GM18517 (cell line): Measurements from ENCODE around the gene PPP1R16B.
A peak's percentile ranks its signal among the peaks of the same experiment; 100 is the strongest.

Experiments used
- ATAC-seq: cut with Tn5 transposase; IDR thresholded peaks from one replicate; pipeline ENCODE4 v1.9.1; 2021; ENCODE audit warnings: mild to moderate bottlenecking, moderate library complexity; ENCODE audit not compliant: unreplicated experiment

Gene PPP1R16B

DNA sequence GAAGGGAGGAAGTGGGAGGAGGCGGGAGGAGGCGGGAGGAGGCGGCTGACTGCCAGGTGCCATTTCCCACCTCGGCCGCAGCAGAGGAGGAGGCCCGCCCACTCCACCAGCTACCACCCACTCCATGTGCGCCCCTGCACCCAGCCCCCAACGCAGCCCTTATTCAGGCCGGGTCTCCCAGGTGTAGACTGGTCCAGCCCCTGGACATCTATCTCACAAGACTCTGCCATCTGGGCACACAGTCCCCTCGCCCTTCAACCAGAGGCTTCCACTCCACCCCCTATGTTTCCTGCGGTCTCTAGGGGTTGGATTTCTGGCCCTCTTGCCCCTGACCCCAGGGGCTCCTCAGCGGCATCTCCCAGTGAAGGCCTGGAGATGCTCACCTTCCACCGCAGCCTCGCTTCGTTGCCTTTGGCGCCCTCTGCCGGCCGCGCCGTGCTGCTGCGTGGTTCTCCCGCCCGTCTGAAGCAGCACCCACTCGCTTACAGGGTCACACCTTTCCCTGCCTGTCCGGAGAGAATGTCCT is 88.1 kb downstream of the PPP1R16B start:
- ATAC-seq, result peak; percentile 42

DNA sequence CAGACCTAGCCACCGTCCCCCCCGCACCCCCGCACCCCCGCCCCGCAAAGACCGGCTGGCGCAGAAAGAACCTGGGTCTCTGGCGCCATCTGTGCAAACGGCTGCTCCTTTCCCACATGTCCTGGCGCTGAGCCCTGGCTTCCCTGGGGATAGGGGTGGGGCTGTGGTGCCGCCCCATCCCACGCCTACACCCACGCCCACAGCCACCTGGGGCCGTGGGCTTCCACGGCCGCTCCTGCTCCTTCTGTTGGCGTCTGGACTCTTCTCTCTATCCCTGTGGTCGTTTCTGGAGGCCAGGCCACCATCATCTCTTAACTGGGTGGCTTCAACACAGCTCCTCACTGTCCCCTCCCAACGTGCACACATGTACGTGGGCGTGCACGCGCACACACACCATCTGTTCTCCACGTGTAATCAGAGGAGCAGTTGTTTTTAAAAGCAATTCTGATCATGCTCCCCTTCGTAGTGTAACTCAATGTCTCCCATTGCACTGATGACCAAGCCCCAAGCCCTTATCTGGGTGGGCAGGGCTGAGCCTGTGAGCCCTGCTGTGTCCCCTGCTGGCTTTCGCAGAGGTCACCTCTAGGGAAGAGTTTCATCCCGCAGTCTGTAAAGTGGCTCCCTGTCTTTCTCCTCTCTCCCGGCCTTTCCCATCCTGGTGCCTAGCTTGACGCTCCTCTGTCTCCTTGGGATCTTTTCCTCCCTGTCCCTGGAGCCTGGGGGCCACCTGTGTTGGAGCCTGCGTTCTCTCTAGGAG is 88.8 kb downstream of the PPP1R16B start:
- no peak for ATAC-seq

DNA sequence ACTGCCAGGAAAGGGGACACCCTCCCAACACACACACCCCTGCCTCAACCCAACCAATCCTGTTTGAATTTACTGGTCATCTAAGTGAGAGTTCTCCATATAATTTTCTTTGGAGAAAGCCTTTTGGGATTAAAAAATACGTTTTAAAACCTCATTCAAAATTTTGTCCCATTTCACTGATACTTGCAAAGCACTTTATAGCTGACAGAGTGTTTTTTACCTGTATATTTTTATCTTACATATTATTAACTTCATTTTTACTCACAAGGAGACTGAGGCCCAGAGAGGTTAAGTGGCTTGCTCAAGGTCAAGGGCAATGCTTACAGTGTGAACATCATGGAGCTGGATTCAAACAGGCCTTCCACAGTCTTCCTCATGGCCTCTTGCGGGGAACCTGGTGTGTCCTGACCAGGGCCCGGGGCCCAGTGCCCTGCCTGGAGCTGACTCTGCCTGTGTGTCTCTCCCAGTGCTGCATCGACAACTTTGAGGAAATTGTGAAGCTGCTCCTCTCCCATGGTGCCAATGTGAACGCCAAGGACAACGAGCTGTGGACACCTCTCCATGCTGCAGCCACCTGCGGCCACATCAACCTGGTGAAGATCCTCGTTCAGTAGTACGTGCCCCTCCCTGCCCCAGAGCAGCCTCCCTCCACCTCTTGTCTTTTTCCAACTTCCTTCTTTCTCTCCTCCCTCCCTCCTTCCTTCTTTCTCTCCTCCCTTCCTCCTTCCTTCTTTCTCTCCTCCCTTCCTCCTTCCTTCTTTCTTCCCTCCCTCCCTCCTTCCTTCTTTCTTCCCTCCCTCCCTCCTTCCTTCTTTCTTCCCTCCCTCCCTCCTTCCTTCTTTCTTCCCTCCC is 89.8 kb downstream of the PPP1R16B start:
- ATAC-seq, result no peak

DNA sequence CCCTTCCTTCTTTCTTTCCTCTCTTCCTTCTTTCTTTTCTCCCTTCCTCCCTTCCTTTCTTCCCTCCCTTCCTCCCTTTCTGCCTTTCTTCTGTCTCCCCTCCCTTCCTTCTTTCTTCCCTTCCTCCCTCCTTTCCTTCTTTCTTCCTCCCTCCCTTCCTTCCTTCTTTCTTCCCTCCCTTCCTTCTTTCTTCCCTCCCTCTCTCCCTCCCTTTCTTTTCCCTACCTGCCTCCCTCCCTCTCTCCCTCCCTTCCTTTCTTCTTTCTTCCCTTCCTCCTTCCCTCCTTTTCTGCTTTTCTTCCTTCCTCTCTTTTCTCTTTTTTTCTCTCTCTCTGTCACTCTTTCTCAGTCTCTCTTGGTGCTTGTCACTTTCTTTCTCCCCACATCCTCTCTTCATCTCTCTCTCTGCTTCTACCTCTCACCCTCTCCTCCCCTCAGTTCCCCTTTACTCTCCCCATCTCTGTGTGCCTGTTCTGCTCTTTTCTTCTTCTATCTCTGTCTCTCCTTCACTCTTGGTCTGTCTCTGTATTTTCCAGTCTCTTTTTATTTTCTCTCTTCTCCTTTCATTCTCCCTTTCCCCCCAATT is 90.6 kb downstream of the PPP1R16B start:
- no peak for ATAC-seq

DNA sequence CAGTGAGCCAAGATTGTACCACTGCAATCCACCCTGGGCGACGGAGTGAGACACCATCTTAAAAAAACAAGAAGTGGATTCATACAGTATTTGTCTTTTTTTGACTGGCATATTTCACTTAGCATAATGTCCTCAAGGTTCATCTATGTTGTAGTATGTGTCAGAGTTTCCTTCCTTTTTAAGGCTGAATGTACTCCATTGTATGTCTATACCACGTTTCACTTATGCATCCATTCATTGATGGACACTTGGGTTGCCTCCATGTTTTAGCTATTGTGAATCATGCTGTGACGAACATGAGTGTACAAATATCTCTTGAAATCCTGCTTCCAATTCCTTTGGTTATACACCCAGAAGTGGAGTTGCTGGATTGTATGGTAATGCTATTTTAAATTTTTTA is 91.8 kb downstream of the PPP1R16B start:
- ATAC-seq, result no peak

DNA sequence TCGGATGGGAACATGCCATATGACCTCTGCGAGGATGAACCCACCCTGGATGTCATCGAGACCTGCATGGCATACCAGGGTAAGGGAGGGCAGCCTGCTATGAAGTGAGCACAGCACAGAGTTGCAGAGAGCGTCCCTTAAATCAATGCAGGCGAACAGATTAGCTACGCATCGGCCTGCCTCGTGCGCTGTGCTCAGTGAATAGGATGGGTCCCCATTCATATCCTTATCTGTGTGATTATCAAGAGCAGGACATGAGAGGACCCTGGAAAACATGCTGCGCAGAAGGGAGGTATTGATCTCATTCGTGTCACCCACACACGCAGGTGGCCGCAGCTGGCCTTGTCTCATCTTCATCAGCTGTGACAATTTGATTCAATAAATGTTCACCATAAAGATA is 95.1 kb downstream of the PPP1R16B start:
- ATAC-seq, result no peak

DNA sequence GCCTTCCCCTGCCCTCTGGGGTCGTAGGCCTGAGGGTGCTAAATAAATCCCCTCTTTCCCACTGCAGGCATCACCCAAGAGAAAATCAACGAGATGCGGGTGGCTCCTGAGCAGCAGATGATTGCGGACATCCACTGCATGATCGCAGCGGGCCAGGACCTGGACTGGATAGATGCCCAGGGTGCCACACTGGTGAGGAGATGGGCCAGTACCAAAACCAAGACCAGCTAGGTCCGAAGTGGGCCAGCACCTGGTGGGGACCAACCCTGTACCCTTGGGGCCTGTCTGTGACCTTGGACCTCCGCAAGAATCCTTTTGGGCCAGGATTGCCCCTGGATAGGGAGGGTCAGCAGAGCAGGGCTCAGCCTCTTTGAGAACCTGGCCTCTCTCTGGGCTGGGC is 97.1 kb downstream of the PPP1R16B start:
- no peak for ATAC-seq

DNA sequence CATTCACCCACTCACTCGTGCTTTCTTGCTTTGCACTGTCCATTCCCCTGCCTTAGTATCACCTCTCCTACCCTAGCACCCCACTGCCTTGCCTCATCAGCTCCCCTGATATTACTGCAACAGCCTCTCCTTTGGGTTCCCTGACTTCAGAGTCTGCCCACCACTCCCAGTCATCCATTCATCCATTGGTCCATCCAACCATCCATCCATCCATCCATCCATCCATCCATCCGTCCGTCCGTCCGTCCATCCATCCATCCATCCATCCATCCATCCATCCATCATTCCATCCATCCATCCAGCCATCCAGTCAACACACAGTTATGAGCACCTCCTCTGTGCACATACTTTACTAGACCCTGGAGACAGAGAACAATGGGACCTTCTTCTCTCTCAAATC is 97.8 kb downstream of the PPP1R16B start:
- no peak for ATAC-seq

DNA sequence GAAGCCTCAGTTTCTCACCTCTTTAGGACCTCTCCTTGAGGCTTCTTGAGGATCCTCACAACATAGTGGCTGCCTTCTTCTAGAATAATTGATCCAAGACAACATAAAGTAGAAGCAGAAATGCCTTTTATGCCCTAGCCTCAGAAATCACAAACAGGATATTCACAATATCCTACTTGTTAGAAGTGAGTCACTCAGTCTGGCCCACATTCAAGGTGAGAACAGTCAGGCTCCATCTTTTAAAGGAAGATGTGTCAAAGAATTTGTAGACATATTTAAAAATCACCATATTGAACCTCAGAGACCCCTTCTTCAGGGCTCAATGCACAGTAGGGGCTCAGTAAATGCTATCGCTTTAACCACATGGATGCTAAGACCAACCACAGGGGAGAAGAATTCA is 99.9 kb downstream of the PPP1R16B start:
- no peak for ATAC-seq

DNA sequence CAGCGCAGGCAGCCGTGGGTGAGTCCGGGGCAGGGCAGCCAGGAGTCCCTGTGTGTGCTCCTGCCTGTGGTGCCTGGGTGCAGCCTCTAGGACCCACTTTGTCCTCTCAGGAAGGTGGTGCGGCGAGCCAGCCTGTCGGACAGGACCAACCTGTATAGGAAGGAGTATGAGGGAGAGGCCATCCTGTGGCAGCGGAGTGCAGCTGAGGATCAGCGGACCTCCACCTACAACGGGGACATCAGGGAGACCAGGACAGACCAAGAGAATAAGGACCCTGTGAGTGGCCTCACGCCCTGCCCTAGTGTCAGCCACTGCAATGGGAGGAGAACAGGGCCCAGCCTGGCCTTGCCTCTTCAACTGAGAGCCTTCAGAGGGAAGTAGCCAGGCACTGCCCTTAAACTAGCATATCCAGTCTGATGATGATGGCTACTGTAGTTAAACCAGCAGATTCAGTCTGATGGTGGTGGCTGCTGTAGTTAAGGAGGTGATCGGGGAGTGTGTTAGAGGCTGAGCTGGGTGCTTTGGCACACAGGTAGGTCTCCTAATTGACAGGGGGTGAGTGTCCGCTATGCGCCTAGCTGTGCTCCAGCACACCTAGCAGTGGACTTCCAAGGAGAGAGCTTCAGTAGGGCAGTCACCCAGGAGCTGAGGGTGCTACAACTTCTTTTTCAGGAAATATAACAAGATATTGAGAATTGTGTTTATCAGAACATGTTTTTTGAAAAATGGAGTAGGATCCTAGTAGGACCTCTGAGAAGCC is 102.6 kb downstream of the PPP1R16B start:
- ATAC-seq, result no peak

DNA sequence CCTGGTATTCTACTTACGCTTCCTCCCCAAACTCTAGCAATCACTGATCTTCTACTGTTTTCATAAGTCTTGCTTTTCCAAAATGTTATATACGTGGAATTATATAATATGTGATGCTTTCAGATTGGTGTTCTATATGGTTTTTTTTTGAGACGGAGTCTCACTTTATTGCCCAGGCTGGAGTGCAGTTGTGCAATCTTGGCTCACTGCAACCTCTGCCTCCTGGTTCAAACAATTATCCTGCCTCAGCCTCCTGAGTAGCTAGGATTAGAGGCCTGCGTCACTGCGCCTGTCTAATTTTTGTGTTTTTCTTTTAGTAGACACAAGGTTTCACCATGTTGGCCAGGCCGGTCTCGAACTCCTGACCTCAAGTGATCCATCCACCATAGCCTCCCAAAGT is 109.9 kb downstream of the PPP1R16B start:
- ATAC-seq, result no peak

DNA sequence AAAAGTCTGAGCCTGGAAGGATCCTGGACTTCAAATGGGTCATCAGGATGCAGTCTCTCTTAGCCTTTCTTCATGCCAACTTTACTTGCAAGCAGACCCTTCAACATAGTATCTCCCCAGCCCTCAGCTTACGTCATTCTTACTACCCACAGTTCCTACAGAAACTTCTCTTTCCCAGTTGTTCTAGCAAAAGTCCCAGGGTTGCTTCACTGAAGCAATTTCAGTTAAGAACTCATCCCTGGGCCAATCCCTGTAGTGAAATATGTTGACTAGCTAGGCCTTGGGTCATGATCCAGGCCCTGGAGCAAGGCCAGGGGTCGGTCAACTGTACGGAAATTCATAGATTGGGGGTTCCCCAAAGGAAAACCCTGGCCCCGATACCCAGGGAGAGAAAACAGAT is 112.2 kb downstream of the PPP1R16B start:
- no peak for ATAC-seq

DNA sequence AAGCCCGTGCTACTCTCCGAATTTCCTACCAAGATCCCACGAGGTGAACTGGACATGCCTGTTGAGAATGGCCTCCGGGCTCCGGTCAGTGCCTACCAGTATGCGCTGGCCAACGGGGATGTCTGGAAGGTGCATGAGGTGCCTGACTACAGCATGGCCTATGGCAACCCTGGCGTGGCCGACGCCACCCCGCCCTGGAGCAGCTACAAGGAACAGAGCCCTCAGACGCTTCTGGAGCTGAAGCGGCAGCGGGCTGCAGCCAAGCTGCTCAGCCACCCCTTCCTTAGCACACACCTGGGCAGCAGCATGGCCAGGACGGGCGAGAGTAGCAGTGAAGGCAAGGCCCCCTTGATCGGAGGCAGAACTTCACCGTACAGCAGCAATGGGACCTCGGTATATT is 112.7 kb downstream of the PPP1R16B start:
- ATAC-seq, result no peak

DNA sequence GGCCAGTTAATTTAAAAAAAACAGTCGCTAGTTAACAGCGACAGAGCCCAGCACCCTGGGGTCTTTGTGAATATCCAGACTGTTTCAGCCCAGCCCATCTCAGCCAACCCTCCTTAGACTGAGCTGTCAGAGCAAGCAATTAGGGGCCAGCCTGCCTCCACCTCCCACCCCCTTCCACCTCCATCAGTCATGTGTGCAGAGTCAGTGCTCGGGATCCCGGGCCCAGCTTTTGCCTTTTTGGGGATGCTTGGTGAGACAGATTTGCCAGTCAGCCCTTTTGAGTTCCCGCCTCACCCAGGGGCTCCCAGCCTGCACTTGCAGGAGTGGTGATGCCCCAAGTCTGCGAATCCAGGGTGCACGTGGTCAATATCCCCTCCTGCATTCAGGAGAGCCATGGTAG is 114.2 kb downstream of the PPP1R16B start:
- ATAC-seq, result no peak

DNA sequence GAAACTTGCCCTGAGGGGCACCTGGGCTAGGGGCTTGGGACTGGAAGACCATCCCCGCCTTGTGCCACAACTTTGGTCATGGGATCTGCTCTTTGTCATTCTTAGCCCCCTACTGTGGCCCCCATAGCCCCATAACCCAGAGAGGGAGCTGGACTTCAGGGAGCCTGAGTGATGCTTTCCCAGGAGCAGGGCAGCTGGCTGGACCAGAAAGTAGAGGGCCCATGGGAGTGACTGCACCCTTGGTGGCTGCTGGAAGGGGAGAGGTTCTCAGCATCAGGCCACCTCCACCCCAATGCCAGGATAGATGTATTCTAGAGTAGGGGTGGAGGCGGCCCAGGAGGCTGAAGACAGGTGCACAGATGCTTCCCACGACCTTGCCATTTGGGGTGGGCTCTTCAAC is 114.9 kb downstream of the PPP1R16B start:
- ATAC-seq, result no peak

DNA sequence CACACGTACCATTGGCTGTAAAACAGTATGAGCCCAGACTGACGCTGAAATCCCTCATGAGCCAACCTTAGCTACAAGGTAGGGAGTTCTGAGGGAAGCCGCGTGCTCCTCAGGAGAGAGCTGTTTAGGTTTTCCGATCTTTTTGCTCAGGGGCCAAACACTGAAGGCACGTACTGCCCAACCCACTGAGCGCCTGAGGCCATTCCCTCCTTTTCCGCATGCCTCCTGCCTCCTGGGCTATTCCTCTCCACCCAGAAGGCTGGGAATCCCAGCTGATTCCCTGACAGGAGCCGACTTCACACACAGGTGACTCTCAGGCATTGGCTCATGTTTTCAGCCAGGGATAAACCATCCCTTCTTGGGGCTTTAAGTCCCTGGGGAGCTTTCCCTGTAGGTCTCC is 115.4 kb downstream of the PPP1R16B start:
- ATAC-seq, result no peak

DNA sequence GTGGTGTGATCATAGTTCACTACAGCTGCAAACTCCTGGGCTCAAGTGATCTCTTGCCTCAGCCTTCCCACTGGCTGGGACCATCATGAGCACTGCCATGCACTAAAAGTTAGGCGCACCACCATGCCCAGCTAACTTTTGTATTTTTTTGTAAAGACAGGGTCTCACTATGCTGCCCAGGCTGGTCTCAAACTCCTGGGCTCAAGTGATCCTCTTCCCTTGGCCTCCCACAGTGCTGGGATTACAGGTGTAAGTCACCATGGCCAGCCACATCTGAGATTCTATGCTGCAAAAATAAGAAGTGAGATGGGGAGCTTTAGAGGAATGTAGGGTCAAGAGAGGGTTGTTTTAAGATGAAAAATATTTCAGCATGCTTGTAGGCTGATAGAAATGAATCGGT is 119.2 kb downstream of the PPP1R16B start:
- ATAC-seq, result no peak

DNA sequence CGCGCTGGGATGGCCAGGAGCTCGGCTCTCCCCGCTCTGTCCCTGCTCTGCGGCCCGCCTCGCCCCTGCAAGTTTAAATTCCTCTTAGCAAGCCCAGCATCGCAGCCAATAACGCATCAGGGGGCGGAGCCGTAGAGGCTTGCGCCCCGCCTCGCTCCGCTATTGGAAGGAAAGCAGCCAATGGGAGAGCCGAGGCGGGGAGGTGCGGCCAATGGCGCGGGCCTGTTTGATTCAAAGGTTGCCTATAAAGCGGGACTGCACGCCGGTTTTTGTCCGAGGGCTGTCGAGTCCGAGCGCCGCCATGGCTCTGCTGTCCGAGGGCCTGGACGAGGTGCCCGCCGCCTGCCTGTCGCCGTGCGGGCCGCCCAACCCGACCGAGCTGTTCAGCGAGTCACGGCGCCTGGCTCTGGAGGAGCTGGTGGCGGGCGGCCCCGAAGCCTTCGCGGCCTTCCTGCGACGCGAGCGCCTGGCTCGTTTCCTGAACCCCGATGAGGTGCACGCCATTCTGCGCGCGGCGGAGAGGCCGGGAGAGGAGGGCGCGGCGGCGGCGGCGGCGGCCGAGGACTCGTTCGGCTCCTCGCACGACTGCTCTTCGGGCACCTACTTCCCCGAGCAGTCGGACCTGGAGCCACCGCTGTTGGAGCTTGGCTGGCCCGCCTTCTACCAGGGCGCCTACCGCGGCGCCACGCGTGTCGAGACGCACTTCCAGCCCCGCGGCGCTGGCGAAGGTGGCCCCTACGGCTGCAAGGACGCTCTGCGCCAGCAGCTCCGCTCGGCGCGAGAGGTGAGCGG is 120.8 kb downstream of the PPP1R16B start, which contains the start of gene FAM83D:
Gene FAM83D (plus strand): TSS at position 276 of the 792 bp plus-strand sequence. CDS start 26 bp downstream, at position 302.
- peak; percentile 87 for ATAC-seq

DNA sequence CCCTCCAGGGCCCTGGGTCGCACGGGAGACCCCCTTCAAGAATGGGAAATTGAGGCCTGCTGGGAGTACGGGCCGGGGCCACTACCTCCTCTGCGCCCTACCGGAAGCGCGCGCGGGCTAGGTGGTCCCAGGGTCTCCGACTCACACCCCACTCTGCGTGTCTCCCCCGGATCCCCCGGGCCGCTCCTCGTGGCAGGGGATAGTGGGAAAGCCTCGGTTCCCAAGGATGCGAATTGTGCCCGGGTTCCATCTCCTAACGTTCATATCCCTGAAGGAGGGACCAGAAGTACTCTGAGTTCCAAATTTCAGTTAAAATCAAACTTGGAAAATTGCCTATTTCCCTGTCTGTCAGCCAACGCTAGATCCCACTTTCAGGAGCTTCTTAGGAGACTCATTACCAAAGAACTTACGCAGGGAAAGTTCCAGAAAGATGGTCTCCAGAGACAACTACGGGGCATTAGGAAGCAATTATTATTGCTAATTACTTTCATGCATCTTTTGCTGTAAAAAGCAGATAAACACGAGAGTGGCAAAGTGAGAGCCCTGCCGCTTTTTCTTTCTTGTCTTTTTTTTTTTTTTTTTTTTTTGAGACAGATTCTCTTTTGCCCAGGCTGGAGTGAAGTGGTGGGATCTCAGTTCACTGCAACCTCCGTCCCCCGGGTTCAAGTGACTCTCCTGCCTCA is 121.6 kb downstream of the PPP1R16B start:
- peak; percentile 2 for ATAC-seq
